Neural progenitor cell (in vitro differentiated cells): Measurements from ENCODE around the gene CYTH3. TPM values are rescaled to one million over a fixed set of nuclear protein-coding genes. Genes with fewer than 3 reads are reported as not detected.

Experiments
- DNase-seq: peaks from one replicate; pipeline ENCODE4 v3.0.0-alpha.2; 2016; ENCODE audit warnings: low spot score
- H2AFZ ChIP-seq: fragments of 200-600 bp; sonication (generic); replicated peaks from 2 replicates; pipeline ENCODE4 v1.6.1; 2016; ENCODE audit warnings: antibody characterized with exemption
- H3F3A ChIP-seq: fragments of 200-600 bp; sonication (generic); 2 replicates; pipeline ENCODE4 v1.6.1; 2016; ENCODE audit warnings: antibody characterized with exemption, low read depth
- H3K27ac ChIP-seq: fragments of 200-600 bp; sonication (generic); 2 replicates; pipeline ENCODE4 v1.5.1; 2016; ENCODE audit warnings: mild to moderate bottlenecking
- H3K27me3 ChIP-seq: fragments of 200-600 bp; sonication (generic); 2 replicates; pipeline ENCODE4 v1.6.1; 2016; ENCODE audit warnings: mild to moderate bottlenecking, moderate library complexity
- H3K36me3 ChIP-seq: fragments of 200-600 bp; sonication (generic); 2 replicates; pipeline ENCODE4 v1.5.1; 2016
- H3K4me1 ChIP-seq: fragments of 200-600 bp; sonication (generic); 2 replicates; pipeline ENCODE4 v1.6.1; 2016; ENCODE audit warnings: mixed run types
- H3K4me2 ChIP-seq: fragments of 200-600 bp; sonication (generic); 2 replicates; pipeline ENCODE4 v1.6.1; 2016
- H3K4me3 ChIP-seq: fragments of 200-600 bp; sonication (generic); 2 replicates; pipeline ENCODE4 v1.5.1; 2016
- H3K79me2 ChIP-seq: fragments of 200-600 bp; sonication (generic); 2 replicates; pipeline ENCODE4 v1.6.1; 2016; ENCODE audit warnings: low read depth
- H3K9ac ChIP-seq: fragments of 200-600 bp; sonication (generic); 2 replicates; pipeline ENCODE4 v1.6.1; 2016
- H3K9me3 ChIP-seq: fragments of 200-600 bp; sonication (generic); 2 replicates; pipeline ENCODE4 v1.5.1; 2016; ENCODE audit warnings: low read depth
- H4K20me1 ChIP-seq: fragments of 200-600 bp; sonication (generic); 2 replicates; pipeline ENCODE4 v1.6.1; 2016; ENCODE audit warnings: low read depth
- H3K27ac Mint-ChIP-seq: 3 replicates; pipeline ENCODE4 v1.8.0; 2021; ENCODE audit warnings: mixed read lengths
- H3K27me3 Mint-ChIP-seq: 2 replicates; pipeline ENCODE4 v1.8.0; 2022; ENCODE audit warnings: low read depth, mild to moderate bottlenecking, inconsistent platforms, moderate library complexity, mixed read lengths; ENCODE audit not compliant: insufficient read depth
- H3K36me3 Mint-ChIP-seq: 3 replicates; pipeline ENCODE4 v1.8.0; 2021; ENCODE audit warnings: mixed read lengths
- H3K4me1 Mint-ChIP-seq: 3 replicates; pipeline ENCODE4 v1.8.0; 2021; ENCODE audit warnings: mixed read lengths
- H3K4me3 Mint-ChIP-seq: 3 replicates; pipeline ENCODE4 v1.8.0; 2021; ENCODE audit warnings: mild to moderate bottlenecking, moderate library complexity, mixed read lengths
- H3K9me3 Mint-ChIP-seq: 3 replicates; pipeline ENCODE4 v1.8.0; 2020; ENCODE audit warnings: mixed read lengths
- EZH2 ChIP-seq: fragments of 200-600 bp; sonication (generic); IDR thresholded peaks from 2 replicates; pipeline ENCODE4 v1.6.1; 2017; ENCODE audit warnings: antibody characterized with exemption, mild to moderate bottlenecking, moderate library complexity
- EZH2phosphoT487 ChIP-seq: fragments of 200-600 bp; sonication (generic); IDR thresholded peaks from 2 replicates; pipeline ENCODE4 v1.6.1; 2017; ENCODE audit warnings: antibody characterized with exemption
- total RNA-seq: library from RNA; depleted of rRNA; stranded (reverse); fragments of >200 nt; gene quantifications from 2 replicates; pipeline ENCODE4 v1.2.3, GENCODE V29; 2015; ENCODE audit warnings: low replicate concordance
- TF ChIP-seq, protein P1 (sequence below): fragments of 200-600 bp; sonication (generic); IDR thresholded peaks from 2 replicates; pipeline ENCODE4 v1.5.1; 2017; ENCODE audit warnings: antibody characterized with exemption, mild to moderate bottlenecking

The CYTH3 gene
- total RNA-seq, 1 donor from 2014 or later: 10.9 TPM

GRCh38 chr7:6123843-6124242, 148.6 kb downstream of the CYTH3 start:
- Histone ChIP-seq H3K27ac (no peak overlapping the region), H3K4me2 (no peak overlapping the region), H3F3A (no peaks in the 10 kb centered on the region), H3K4me1 (no peaks in the 10 kb centered on the region), H2AFZ (no peak overlapping the region), H3K9ac (no peak overlapping the region), H4K20me1 (no peaks in the 10 kb centered on the region), H3K9me3 (no peaks in the 10 kb centered on the region), H3K27me3 (no peaks in the 10 kb centered on the region), H3K4me3 (no peak overlapping the region), H3K79me2 (peaks cover 61% of the 10 kb centered on the region), H3K36me3 (peaks cover 2% of the 10 kb centered on the region)
- peaks cover 22% of the 10 kb centered on the region for H3K9me3 Mint-ChIP-seq
- H3K4me3 Mint-ChIP-seq: no peak overlapping the region
- no peaks in the 10 kb centered on the region for H3K4me1 Mint-ChIP-seq
- peaks cover 57% of the 10 kb centered on the region for H3K36me3 Mint-ChIP-seq
- TF ChIP-seq, protein P1, sequence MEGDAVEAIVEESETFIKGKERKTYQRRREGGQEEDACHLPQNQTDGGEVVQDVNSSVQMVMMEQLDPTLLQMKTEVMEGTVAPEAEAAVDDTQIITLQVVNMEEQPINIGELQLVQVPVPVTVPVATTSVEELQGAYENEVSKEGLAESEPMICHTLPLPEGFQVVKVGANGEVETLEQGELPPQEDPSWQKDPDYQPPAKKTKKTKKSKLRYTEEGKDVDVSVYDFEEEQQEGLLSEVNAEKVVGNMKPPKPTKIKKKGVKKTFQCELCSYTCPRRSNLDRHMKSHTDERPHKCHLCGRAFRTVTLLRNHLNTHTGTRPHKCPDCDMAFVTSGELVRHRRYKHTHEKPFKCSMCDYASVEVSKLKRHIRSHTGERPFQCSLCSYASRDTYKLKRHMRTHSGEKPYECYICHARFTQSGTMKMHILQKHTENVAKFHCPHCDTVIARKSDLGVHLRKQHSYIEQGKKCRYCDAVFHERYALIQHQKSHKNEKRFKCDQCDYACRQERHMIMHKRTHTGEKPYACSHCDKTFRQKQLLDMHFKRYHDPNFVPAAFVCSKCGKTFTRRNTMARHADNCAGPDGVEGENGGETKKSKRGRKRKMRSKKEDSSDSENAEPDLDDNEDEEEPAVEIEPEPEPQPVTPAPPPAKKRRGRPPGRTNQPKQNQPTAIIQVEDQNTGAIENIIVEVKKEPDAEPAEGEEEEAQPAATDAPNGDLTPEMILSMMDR: no peak
- TF ChIP-seq EZH2phosphoT487 (no peak), EZH2 (no peak)
- H3K27ac Mint-ChIP-seq: no peak overlapping the region
- peaks cover 2% of the 10 kb centered on the region for H3K27me3 Mint-ChIP-seq
- no peak for DNase-seq

DNA sequence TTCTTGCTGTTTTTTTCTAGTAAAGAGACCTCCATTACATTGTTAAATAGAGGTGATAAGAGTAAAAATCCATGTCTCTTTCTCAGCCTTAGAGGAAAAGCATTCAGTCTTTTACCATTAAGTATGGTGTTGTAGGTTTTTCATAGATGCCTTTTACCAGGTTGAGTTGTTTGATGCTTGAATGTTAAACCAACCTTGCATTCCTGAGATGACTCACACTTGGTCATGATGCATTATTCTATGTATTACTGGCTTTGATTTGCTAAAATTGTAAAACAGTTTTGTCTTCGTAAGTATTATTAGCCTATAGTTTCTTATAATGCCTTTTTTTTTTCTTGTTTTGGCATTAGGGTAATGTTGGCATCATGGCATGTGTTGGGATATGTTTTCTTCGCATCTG, 151.3 kb downstream of the CYTH3 start:
- H3K9me3 Mint-ChIP-seq: peaks cover 22% of the 10 kb centered on the region
- no peak overlapping the region for H3K4me2 ChIP-seq
- H4K20me1 ChIP-seq: no peaks in the 10 kb centered on the region
- no peaks in the 10 kb centered on the region for H3K9me3 ChIP-seq
- peaks cover 5% of the 10 kb centered on the region for H3K36me3 ChIP-seq
- no peaks in the 10 kb centered on the region for H3F3A ChIP-seq
- TF ChIP-seq EZH2phosphoT487 (no peak), EZH2 (no peak)
- TF ChIP-seq, protein P1: no peak
- H3K4me3 Mint-ChIP-seq: no peak overlapping the region
- peaks cover 2% of the 10 kb centered on the region for H3K27me3 Mint-ChIP-seq
- H3K36me3 Mint-ChIP-seq: peaks cover 58% of the 10 kb centered on the region
- no peaks in the 10 kb centered on the region for H3K27me3 ChIP-seq
- peaks cover 36% of the 10 kb centered on the region for H3K79me2 ChIP-seq
- H2AFZ ChIP-seq: no peak overlapping the region
- H3K9ac ChIP-seq: no peak overlapping the region
- no peak overlapping the region for H3K4me3 ChIP-seq
- no peak for DNase-seq
- H3K27ac ChIP-seq: no peak overlapping the region
- H3K4me1 ChIP-seq: no peaks in the 10 kb centered on the region
- no peaks in the 10 kb centered on the region for H3K4me1 Mint-ChIP-seq
- H3K27ac Mint-ChIP-seq: no peak overlapping the region

GRCh38 chr7:6117533-6117932, 154.9 kb downstream of the CYTH3 start:
- DNase-seq: no peak
- H3K27ac Mint-ChIP-seq: no peak overlapping the region
- no peaks in the 10 kb centered on the region for H3F3A ChIP-seq
- no peak overlapping the region for H3K4me3 Mint-ChIP-seq
- no peaks in the 10 kb centered on the region for H3K4me1 ChIP-seq
- no peaks in the 10 kb centered on the region for H3K4me1 Mint-ChIP-seq
- H3K27ac ChIP-seq: no peak overlapping the region
- H4K20me1 ChIP-seq: no peaks in the 10 kb centered on the region
- TF ChIP-seq EZH2: no peak
- TF ChIP-seq, protein P1: no peak
- no peak for TF ChIP-seq EZH2phosphoT487
- peaks cover 4% of the 10 kb centered on the region for H3K27me3 Mint-ChIP-seq
- peaks cover 39% of the 10 kb centered on the region for H3K79me2 ChIP-seq
- peaks cover 22% of the 10 kb centered on the region for H3K9me3 Mint-ChIP-seq
- peaks cover 56% of the 10 kb centered on the region for H3K36me3 Mint-ChIP-seq
- H3K36me3 ChIP-seq: peaks cover 11% of the 10 kb centered on the region
- H3K27me3 ChIP-seq: no peaks in the 10 kb centered on the region
- no peak overlapping the region for H3K4me2 ChIP-seq
- no peak overlapping the region for H3K9ac ChIP-seq
- H3K4me3 ChIP-seq: no peak overlapping the region
- no peak overlapping the region for H2AFZ ChIP-seq
- no peaks in the 10 kb centered on the region for H3K9me3 ChIP-seq
